MM.1S (cell line): ENCODE results near the gene PRMT7.

ENCODE experiments used
- DNase-seq: peaks from one replicate; pipeline ENCODE4 v3.0.0-alpha.2; 2015
- H2AFZ ChIP-seq: fragments of 300-600 bp; sonication (generic); 2 replicates; pipeline ENCODE4 v1.6.0; 2016; ENCODE audit warnings: antibody characterized with exemption, low read length
- H3F3A ChIP-seq: fragments of 300-600 bp; sonication (generic); 2 replicates; pipeline ENCODE4 v1.6.1; 2016; ENCODE audit warnings: mild to moderate bottlenecking, antibody characterized with exemption, low read length, moderate library complexity, mixed read lengths; ENCODE audit not compliant: insufficient read depth
- H3K27ac ChIP-seq: fragments of 300-600 bp; sonication (generic); 2 replicates; pipeline ENCODE4 v1.5.1; 2016; ENCODE audit warnings: mild to moderate bottlenecking, low read length
- H3K27me3 ChIP-seq: fragments of 300-600 bp; sonication (generic); replicated peaks from 2 replicates; pipeline ENCODE4 v1.6.0; 2016; ENCODE audit warnings: low read length; ENCODE audit not compliant: insufficient read depth
- H3K36me3 ChIP-seq: fragments of 300-600 bp; sonication (generic); replicated peaks from 2 replicates; pipeline ENCODE4 v1.6.1; 2016; ENCODE audit warnings: mild to moderate bottlenecking, low read length, mixed read lengths; ENCODE audit not compliant: insufficient read depth
- H3K4me1 ChIP-seq: fragments of 300-600 bp; sonication (generic); 2 replicates; pipeline ENCODE4 v1.6.1; 2016; ENCODE audit warnings: low read length, mixed read lengths
- H3K4me2 ChIP-seq: fragments of 300-600 bp; sonication (generic); 2 replicates; pipeline ENCODE4 v1.6.0; 2016; ENCODE audit warnings: low read depth, low read length
- H3K4me3 ChIP-seq: fragments of 300-600 bp; sonication (generic); 2 replicates; pipeline ENCODE4 v1.5.1; 2016; ENCODE audit warnings: low read length, mixed read lengths
- H3K79me2 ChIP-seq: fragments of 300-600 bp; sonication (generic); 2 replicates; pipeline ENCODE4 v1.6.1; 2016; ENCODE audit warnings: mixed run types, low read length, mixed read lengths
- H3K9ac ChIP-seq: fragments of 300-600 bp; sonication (generic); 2 replicates; pipeline ENCODE4 v1.6.1; 2016; ENCODE audit warnings: low read length, mixed read lengths
- H3K9me2 ChIP-seq: fragments of 300-600 bp; sonication (generic); replicated peaks from 2 replicates; pipeline ENCODE4 v1.6.1; 2016; ENCODE audit warnings: mild to moderate bottlenecking, low read length, mixed read lengths; ENCODE audit not compliant: insufficient read depth
- H3K9me3 ChIP-seq: fragments of 300-600 bp; sonication (generic); replicated peaks from 2 replicates; pipeline ENCODE4 v1.6.1; 2016; ENCODE audit warnings: mild to moderate bottlenecking, low read length, mixed read lengths; ENCODE audit not compliant: insufficient read depth
- H4K20me1 ChIP-seq: fragments of 300-600 bp; sonication (generic); 2 replicates; pipeline ENCODE4 v1.6.1; 2016; ENCODE audit warnings: mild to moderate bottlenecking, low read length, moderate library complexity, mixed read lengths; ENCODE audit not compliant: insufficient read depth
- EZH2 ChIP-seq: fragments of 300-600 bp; sonication (generic); optimal IDR thresholded peaks from 2 replicates; pipeline ENCODE3; 2017; ENCODE audit warnings: low read depth, mild to moderate bottlenecking, antibody characterized with exemption, low read length, mixed read lengths
- EZH2phosphoT487 ChIP-seq: fragments of 300-600 bp; sonication (generic); IDR thresholded peaks from 2 replicates; pipeline ENCODE4 v1.6.1; 2018; ENCODE audit warnings: antibody characterized with exemption, low read length
- TF ChIP-seq, protein P1 (sequence below): fragments of 300-600 bp; sonication (generic); IDR thresholded peaks from 2 replicates; pipeline ENCODE4 v1.5.1; 2016; ENCODE audit warnings: antibody characterized with exemption, low read length, mixed read lengths

Gene PRMT7

GRCh38 chr16:68344252-68344651 lies 33.4 kb downstream of the PRMT7 start:
- TF ChIP-seq, protein P1, sequence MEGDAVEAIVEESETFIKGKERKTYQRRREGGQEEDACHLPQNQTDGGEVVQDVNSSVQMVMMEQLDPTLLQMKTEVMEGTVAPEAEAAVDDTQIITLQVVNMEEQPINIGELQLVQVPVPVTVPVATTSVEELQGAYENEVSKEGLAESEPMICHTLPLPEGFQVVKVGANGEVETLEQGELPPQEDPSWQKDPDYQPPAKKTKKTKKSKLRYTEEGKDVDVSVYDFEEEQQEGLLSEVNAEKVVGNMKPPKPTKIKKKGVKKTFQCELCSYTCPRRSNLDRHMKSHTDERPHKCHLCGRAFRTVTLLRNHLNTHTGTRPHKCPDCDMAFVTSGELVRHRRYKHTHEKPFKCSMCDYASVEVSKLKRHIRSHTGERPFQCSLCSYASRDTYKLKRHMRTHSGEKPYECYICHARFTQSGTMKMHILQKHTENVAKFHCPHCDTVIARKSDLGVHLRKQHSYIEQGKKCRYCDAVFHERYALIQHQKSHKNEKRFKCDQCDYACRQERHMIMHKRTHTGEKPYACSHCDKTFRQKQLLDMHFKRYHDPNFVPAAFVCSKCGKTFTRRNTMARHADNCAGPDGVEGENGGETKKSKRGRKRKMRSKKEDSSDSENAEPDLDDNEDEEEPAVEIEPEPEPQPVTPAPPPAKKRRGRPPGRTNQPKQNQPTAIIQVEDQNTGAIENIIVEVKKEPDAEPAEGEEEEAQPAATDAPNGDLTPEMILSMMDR: no peak
- TF ChIP-seq EZH2phosphoT487: no peak
- TF ChIP-seq EZH2: no peak
- Histone ChIP-seq H3K9me3 (no peaks in the 10 kb centered on the region), H3K9ac (no peak overlapping the region), H3F3A (no peaks in the 10 kb centered on the region), H3K36me3 (peaks cover 6% of the 10 kb centered on the region; the same call in 1 of the 2 replicates), H4K20me1 (no peaks in the 10 kb centered on the region), H3K4me2 (no peak overlapping the region), H3K27me3 (no peaks in the 10 kb centered on the region), H3K9me2 (no peaks in the 10 kb centered on the region), H3K79me2 (no peaks in the 10 kb centered on the region; the same call in 1 of the 2 replicates), H3K4me1 (0 out of 2 replicates have a peak, but pooled peaks cover 4% of the 10 kb centered on the region), H3K27ac (no peak overlapping the region), H3K4me3 (no peak overlapping the region), H2AFZ (no peak overlapping the region)
- DNase-seq: no peak

DNA sequence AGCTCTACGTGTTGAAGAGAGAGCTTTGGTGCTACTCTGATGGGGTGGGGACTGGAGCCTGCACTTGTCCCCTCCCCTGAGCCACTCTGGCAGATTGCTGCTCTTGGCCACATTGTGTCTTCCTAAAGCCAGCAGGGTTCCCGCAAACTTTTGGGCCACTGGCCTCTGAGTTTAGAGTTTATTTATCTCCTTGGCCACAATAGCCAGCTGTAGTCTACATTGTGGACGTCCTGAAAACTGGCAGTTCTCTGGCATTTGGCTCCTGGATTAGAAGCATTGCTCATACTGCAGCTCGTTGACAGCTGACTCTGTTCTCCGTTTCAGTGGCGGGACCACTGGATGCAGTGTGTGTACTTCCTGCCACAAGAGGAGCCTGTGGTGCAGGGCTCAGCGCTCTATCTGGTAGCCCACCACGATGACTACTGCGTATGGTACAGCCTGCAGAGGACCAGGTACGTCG lies 34.6 kb downstream of the PRMT7 start:
- no peak overlapping the region for H3K4me3 ChIP-seq
- no peaks in the 10 kb centered on the region for H3K27me3 ChIP-seq
- no peak for DNase-seq
- H3K9ac ChIP-seq: no peak overlapping the region
- H3K36me3 ChIP-seq: 0 out of 2 replicates have a peak, but pooled peaks cover under 1% of the 10 kb centered on the region
- no peak overlapping the region for H2AFZ ChIP-seq
- H3F3A ChIP-seq: no peaks in the 10 kb centered on the region
- H3K27ac ChIP-seq: no peak overlapping the region
- no peak for TF ChIP-seq EZH2phosphoT487
- no peak for TF ChIP-seq EZH2
- TF ChIP-seq, protein P1: no peak
- 0 out of 2 replicates have a peak, but pooled peaks cover 4% of the 10 kb centered on the region for H3K4me1 ChIP-seq
- no peaks in the 10 kb centered on the region for H3K9me2 ChIP-seq
- H4K20me1 ChIP-seq: no peaks in the 10 kb centered on the region
- no peaks in the 10 kb centered on the region; the same call in 1 of the 2 replicates for H3K79me2 ChIP-seq
- no peak overlapping the region for H3K4me2 ChIP-seq
- H3K9me3 ChIP-seq: no peaks in the 10 kb centered on the region

- H3K4me1 ChIP-seq: 0 out of 2 replicates have a peak, but pooled peaks cover 4% of the 10 kb centered on the region
- H3K36me3 ChIP-seq: no peaks in the 10 kb centered on the region
Observed at GRCh38 chr16:68345958-68346635, 35.3 kb downstream of the PRMT7 start.

More at GRCh38 chr16:68345958-68346635, 35.3 kb downstream of the PRMT7 start:
- Histone ChIP-seq H4K20me1 (no peaks in the 10 kb centered on the region), H3K4me2 (no peak overlapping the region), H3K9me2 (no peaks in the 10 kb centered on the region), H3K79me2 (no peaks in the 10 kb centered on the region; the same call in 1 of the 2 replicates), H3K27ac (no peak overlapping the region), H3F3A (no peaks in the 10 kb centered on the region), H3K27me3 (no peaks in the 10 kb centered on the region), H3K4me3 (no peak overlapping the region), H2AFZ (no peak overlapping the region), H3K9me3 (no peaks in the 10 kb centered on the region), H3K9ac (no peak overlapping the region)
- TF ChIP-seq EZH2 (no peak), EZH2phosphoT487 (no peak)
- TF ChIP-seq, protein P1: no peak
- DNase-seq: no peak
